ENCODE results near the gene CDH13. TPM values are rescaled to one million over a fixed set of nuclear protein-coding genes. Genes with fewer than 3 reads are reported as not detected.

Gene CDH13
- total and polyA plus RNA-seq, 2 donors (not counting 3 experiments of a cell fraction or from before 2014, with no cell fraction given) = 96.6 to 124 TPM

DNA sequence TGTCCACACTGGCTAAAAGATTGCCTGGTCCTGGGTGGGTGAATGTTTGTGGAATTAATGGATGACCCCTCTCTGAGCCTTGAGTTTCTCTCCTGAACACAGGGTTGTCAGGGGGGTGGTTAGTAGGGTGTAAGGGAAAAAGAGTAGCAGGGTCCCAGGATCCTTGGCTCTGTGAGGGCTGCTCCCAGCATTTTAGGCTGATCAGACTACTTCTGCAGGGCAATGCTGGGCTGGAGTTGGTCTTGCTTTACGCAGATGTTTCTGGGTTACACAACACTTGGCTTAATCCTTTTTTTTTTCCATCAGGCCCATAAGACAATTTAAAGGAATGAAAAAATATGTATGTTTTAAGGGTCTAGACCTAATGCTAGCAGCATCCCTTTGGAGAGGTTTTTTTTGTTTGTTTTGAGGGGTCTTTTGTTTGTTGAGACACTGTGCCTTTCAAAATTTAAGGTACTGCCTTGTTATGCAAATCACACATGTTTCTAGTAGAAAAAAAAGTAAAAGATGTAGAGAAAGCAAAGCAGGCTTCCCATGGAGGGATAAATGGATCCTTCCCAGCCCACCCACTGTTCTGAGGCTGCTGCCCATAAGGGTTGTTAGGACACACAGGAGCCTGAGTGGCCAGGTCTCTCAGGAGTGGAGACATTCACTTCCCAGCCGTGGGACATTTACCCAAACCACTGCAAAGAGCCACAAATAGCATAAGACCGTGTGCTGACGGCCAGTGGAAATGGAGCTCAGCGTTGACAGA lies 955.4 kb downstream of the CDH13 start:
- Histone ChIP-seq H3K4me1 (ENCODE audit: control insufficient read depth, extremely low read depth, insufficient read depth, low read length) (no peaks in the 10 kb centered on the region), H3K36me3 (ENCODE audit: control insufficient read depth in 2 of 2, extremely low read depth in 1 of 2, insufficient read depth in 2 of 2, low read length in 2 of 2) (no peaks in the 10 kb centered on the region), H3K9ac (replicated peaks; ENCODE audit: extremely low read depth, insufficient read depth, low read length) (no peak overlapping the region), H4K20me1 (replicated peaks; ENCODE audit: control insufficient read depth, extremely low read depth, insufficient read depth, low read length) (no peaks in the 10 kb centered on the region), H3K9me1 (replicated peaks; ENCODE audit: control insufficient read depth, extremely low read depth, insufficient read depth, low read length) (no peaks in the 10 kb centered on the region), H3K9me3 (replicated peaks; ENCODE audit: control insufficient read depth, insufficient read depth, low read length) (no peaks in the 10 kb centered on the region), H3K4me3 (replicated peaks in 1 of 3; ENCODE audit: insufficient read depth in 1 of 3, low read depth in 1 of 3, low read length in 3 of 3) (no peak overlapping the region), H3K27ac (ENCODE audit: insufficient read depth, low read depth, low read length) (no peak overlapping the region), H3K79me2 (ENCODE audit: control insufficient read depth, insufficient read depth, low read length) (no peaks in the 10 kb centered on the region), H3K27me3 (ENCODE audit: control insufficient read depth in 2 of 2, insufficient read depth in 2 of 2, low read length in 2 of 2) (no peaks in the 10 kb centered on the region), H3K4me2 (ENCODE audit: insufficient read depth, low read length) (no peak overlapping the region), H2AFZ (ENCODE audit: low read depth, low read length) (no peak overlapping the region)
- DNase-seq (ENCODE audit: low read depth, low spot score) (no peak), FAIRE-seq (no peak)
- no peak for TF ChIP-seq JUN (IDR thresholded peaks at IDR 0.05; ENCODE audit: borderline replicate concordance, insufficient read depth, insufficient read length, low read depth)
- TF ChIP-seq MYC (IDR thresholded peaks at IDR 0.05; ENCODE audit: low read depth, low read length) = no peak
- TF ChIP-seq POLR2AphosphoS5 (IDR thresholded peaks at IDR 0.05; ENCODE audit: insufficient read depth, low read depth, low read length) = no peak
- no peak for TF ChIP-seq POLR2A (IDR thresholded peaks at IDR 0.05; ENCODE audit: low read depth, low read length)
- TF ChIP-seq EZH2 (IDR thresholded peaks at IDR 0.05; ENCODE audit: borderline replicate concordance, low read depth, low read length, severe bottlenecking) = no peak
- no peak for TF ChIP-seq CTCF (IDR thresholded peaks at IDR 0.05; ENCODE audit: extremely low read depth in 1 of 2, insufficient read depth in 1 of 2, low read depth in 1 of 2, low read length in 2 of 2)
- no peak for TF ChIP-seq GATA2 (IDR thresholded peaks at IDR 0.05; ENCODE audit: insufficient read depth, insufficient read length, low read depth, low read length)
- TF ChIP-seq MAX (IDR thresholded peaks at IDR 0.05; ENCODE audit: insufficient read depth, insufficient read length) = no peak
- TF ChIP-seq FOS (IDR thresholded peaks at IDR 0.05; ENCODE audit: borderline replicate concordance, insufficient read depth, low read length) = no peak
- dilution Hi-C loops (cut with MboI; ENCODE audit: extremely low pct_ligation_motif_present, low sequenced_read_pairs) (no loop called here), intact Hi-C loops (cut with micrococcal nuclease) (no loop called here)
- ChIA-PET POLR2A (no interaction called here), CTCF (no interaction called here)
- BruUV-seq (replicated peaks) = no TSS peak

Measured in endothelial cell of umbilical vein (primary cell).